Lower leg skin (tissue), 4 donors: Measurements from ENCODE around the gene EVL. TPM values are rescaled to one million over a fixed set of nuclear protein-coding genes. Genes with fewer than 3 reads are reported as not detected.
A peak's percentile ranks its signal among the peaks of the same experiment; 100 is the strongest.

Experiments used
- DNase-seq, 2 donors: peaks; one replicate each; pipeline ENCODE4 v3.0.0-alpha.2; 2019; ENCODE audit warnings: low spot score in 2 of 2
- H3K4me3 ChIP-seq: fragments of 200-600 bp; sonication (generic); 2 replicates; pipeline ENCODE4 v1.5.1; 2017; ENCODE audit warnings: mild to moderate bottlenecking, low read depth; ENCODE audit not compliant: poor library complexity, severe bottlenecking
- POLR2A ChIP-seq, 2 donors: fragments of 450-650 bp; IDR thresholded peaks; one replicate each; pipeline ENCODE4 v1.6.1; 2016 to 2017; ENCODE audit warnings: antibody characterized with exemption in 2 of 2, mild to moderate bottlenecking in 1 of 2, moderate library complexity in 1 of 2
- WGBS, 2 donors: methylation state at CpG; one replicate each; pipeline ENCODE4 v1.1.5; 2018; 5-methylcytosine and 5-hydroxymethylcytosine counted together
- intact Hi-C: fragments of 100-400 bp; cut with DNase I; formaldehyde crosslinking; loops from one replicate; pipeline ENCODE4 v1.15.0; 2023; ENCODE audit warnings: low total_unique reads
- total RNA-seq, 4 donors: library from RNA; depleted of rRNA; stranded (reverse); fragments of >200 nt; gene quantifications; one replicate each; pipeline ENCODE4 v1.1.0, GENCODE V29; 2016
- TF ChIP-seq, protein P1 (sequence below), 3 donors: fragments of 450-650 bp; IDR thresholded peaks; one replicate each; pipeline ENCODE4 v1.5.1; 2016; ENCODE audit warnings: antibody characterized with exemption in 3 of 3, mild to moderate bottlenecking in 3 of 3, moderate library complexity in 2 of 3

The EVL gene
- total RNA-seq, 4 donors from 2014 or later = 26.4 to 51.4 (median 40.9) TPM

DNA sequence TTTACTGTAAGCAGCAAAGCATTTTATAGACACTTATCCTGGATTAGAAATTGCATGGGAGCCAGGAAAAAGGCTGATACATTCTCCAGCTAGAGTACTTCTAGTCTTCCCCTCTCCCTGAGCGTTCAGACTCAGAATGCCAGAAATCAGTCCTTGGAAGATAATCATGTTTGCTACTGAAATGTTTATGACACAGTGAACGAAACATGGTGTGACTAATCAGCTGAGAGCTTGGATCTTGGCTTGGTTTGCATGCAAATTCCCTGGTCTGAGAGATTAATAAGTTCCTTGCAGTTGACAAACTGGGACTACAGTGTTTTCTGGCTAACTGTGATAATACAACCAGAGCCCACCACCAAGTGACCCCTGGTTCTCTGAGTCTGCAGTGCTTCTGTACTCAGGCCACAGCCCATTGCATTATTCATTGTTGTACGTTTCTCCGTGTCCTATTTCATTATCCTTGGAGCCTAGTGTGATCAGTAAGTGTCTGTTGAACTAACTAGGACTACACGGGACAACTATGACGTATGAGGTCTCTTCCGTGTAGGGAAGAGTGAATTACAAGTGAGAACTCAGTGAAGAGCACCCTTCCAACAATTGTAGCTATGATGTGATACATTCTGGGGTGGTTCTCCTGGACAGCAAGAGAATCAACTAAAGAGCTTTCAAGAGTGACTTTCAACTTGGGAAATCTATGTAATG lies 34.6 kb upstream of the EVL start:
- DNase-seq = peak in 1 of 2 donors; percentile 44
- H3K4me3 ChIP-seq = no peak overlapping the region
- WGBS, 2 donors = 35 to 54% methylated on average over 7 of the region's 7 CpGs
- intact Hi-C loops = no loop called here
- no peak for TF ChIP-seq POLR2A (IDR thresholded peaks at IDR 0.05)
- TF ChIP-seq, protein P1, sequence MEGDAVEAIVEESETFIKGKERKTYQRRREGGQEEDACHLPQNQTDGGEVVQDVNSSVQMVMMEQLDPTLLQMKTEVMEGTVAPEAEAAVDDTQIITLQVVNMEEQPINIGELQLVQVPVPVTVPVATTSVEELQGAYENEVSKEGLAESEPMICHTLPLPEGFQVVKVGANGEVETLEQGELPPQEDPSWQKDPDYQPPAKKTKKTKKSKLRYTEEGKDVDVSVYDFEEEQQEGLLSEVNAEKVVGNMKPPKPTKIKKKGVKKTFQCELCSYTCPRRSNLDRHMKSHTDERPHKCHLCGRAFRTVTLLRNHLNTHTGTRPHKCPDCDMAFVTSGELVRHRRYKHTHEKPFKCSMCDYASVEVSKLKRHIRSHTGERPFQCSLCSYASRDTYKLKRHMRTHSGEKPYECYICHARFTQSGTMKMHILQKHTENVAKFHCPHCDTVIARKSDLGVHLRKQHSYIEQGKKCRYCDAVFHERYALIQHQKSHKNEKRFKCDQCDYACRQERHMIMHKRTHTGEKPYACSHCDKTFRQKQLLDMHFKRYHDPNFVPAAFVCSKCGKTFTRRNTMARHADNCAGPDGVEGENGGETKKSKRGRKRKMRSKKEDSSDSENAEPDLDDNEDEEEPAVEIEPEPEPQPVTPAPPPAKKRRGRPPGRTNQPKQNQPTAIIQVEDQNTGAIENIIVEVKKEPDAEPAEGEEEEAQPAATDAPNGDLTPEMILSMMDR (IDR thresholded peaks at IDR 0.05) = no peak

DNA sequence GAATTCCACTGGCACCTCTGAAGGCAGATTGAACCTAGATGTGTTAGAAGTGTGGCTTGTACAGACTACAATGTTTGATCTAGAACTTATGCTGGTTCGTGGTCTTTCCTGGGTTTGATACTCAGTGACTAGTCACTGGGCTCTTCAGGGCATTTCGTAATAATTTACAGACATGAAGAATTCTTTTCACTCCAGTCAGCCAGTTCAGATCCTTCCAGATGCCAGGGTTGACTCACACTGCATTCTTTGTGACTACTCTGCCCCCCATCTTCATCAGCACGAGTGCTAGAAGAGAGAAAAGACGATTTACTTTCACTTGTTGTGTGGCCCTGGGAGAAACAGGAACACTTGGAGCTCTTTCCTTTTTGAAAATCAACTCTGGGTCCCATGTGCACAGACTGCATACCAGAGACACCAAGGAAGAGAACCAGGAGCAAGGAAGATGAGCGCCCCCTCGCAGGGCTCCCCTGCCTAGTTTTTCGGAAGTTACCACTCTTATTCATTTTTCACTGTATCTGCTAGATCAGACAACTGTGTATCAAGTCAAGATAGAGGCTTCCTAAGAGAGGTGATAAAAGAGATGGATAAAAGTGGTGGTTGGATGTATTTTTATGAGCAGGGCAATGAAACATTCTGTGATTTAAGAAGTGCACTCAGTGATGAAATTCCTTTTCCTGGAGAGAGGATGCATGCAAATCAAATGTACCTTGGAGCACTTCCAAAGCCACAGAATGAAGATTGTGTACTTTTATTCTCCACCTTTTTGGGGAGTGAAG lies 33.5 kb upstream of the EVL start:
- peak in 1 of 2 donors; percentile 81 for DNase-seq
- no peak overlapping the region for H3K4me3 ChIP-seq
- 20 to 34% methylated on average over 7 of the region's 7 CpGs for WGBS, 2 donors
- intact Hi-C loops = no loop called here
- TF ChIP-seq POLR2A (IDR thresholded peaks at IDR 0.05) = no peak
- TF ChIP-seq, protein P1 (IDR thresholded peaks at IDR 0.05) = no peak

DNA sequence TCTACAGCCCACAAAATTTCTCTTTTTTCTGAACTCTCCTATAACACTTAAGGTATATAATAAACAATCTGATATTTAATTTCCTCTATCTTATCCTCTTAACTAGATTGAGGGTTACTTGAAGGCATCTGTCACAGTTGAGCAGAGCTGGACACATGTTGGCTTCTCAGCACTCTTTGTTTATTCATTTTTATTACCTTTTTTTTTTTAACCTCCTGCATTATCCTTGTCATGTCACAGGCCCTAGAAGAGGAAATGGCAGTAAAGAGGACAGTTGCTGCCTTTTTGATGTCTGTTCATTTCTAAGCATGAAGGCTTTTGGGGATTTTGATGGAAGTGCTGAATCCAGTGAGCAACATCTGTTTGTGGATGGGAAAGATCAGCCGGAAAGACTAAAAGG lies 32.5 kb upstream of the EVL start:
- no peak for DNase-seq
- intact Hi-C loops = no loop called here
- WGBS, 2 donors = 93 to 100% methylated on average over 1 of the region's 1 CpG
- no peak overlapping the region for H3K4me3 ChIP-seq
- no peak for TF ChIP-seq POLR2A (IDR thresholded peaks at IDR 0.05)
- TF ChIP-seq, protein P1 (IDR thresholded peaks at IDR 0.05) = no peak

DNA sequence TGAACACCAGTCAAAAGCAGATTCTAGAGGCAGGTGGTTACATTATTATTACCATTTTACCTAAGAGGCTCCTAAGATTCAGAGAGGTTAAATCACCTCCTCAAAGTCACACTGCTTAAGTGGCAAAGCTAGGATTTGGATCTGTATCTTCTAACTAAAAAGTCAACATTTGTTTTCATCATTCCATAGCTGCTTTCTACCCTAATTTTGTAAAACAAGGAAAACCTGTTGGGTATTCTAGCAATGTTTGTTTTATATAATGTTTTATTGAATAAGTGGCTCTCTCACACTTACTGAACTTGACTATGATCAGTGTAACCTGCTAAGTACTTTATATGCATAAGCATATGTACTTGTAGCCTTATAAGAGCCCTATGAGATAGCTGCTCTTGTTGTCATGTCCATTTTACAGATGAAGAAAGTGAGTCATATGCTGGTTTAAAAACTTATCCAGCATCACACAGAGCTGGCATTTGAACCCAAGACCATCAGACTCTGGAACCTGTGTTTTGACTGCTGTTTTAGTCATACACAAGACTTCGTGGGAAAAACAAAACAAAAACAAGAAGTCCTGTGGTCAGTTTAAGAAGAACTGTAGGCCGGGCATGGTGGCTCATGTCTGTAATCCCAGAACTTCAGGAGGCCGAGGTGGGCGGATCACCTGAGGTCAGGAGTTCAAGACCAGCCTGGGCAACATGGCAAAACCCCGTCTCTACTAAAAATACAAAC lies 31.7 kb upstream of the EVL start:
- TF ChIP-seq, protein P1 (IDR thresholded peaks at IDR 0.05) = no peak
- TF ChIP-seq POLR2A (IDR thresholded peaks at IDR 0.05) = no peak
- H3K4me3 ChIP-seq = no peak overlapping the region
- intact Hi-C loops = no loop called here
- no peak for DNase-seq
- WGBS, 2 donors = 86 to 94% methylated on average over 5 of the region's 5 CpGs

DNA sequence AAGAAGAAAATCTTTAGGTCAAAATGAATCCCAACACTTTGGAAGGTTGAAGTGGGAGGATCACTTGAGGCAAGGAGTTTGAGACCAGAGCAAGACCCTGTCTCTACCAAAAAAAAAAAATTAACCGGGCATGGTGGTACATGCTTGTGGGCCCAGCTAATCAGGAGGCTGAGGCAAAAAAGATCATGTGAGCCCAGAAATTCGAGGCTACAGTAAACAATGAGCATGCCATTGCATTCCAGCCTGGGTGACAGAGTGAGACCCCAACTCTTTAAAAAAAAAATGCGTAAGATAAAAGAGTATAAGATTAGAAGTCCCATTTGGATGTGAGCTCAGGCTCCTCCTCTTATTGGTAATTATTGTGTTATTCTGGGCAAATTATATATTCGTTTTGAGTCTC lies 30.8 kb upstream of the EVL start:
- no peak for DNase-seq
- intact Hi-C loops = no loop called here
- no peak overlapping the region for H3K4me3 ChIP-seq
- no peak for TF ChIP-seq POLR2A (IDR thresholded peaks at IDR 0.05)
- TF ChIP-seq, protein P1 (IDR thresholded peaks at IDR 0.05) = no peak
- WGBS, 2 donors = 87 to 88% methylated on average over 4 of the region's 4 CpGs
